ENCODE data around the gene ADGRG6. TPM values are rescaled to one million over a fixed set of nuclear protein-coding genes. Genes with fewer than 3 reads are reported as not detected.

ADGRG6 gene
- total RNA-seq, result 0.32 and 0.36 TPM in 2 replicates

DNA sequence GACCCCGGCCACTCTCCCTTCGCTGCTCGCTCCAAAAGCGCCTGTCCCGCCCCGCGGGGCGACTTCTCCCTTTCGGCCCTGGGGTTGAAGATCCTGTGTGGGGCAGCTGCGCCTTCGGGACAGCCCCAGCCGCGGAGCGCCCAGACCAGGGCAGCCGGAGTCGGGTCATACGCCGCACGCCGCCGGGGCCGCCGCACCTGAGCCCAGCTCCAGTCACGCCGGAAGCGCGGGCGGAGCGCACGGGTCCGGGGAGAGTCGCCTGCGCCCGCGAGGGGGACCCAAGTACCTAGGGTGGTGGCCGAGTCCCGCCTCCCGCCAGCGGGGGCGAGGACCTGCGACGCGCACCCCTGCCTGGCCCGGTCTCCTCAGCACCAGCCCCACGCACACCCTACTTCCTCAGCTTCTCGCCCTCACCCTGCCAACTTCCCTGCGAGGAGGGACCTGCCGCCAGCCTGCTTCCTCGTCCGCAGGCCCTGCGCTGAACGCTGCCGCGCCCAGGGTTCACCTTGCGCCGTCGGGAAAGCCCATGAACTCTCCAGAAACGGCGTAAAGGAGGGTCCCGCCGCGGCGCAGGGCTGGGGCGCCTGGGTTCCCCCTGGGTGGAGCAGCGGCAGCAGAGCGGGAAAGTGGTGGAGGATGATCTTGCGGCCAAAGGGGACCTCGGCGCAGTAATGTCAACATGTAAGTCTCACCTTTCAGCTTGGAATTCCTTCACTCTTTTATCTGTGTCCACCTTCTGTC lies at the start of gene ADGRG6:
TSS of gene ADGRG6 (plus strand) at position 357 of the 741 bp plus-strand sequence. CDS start at position 680, 323 bp downstream.

Other genes with a start within 250 kb of the ADGRG6 start
- gene GJE1, start 169.1 kb upstream of the ADGRG6 start, total RNA-seq, result not detected in 2 replicates
- not detected in 2 replicates for gene NMBR, start 154.9 kb upstream of the ADGRG6 start, total RNA-seq
- gene VTA1, start 154.7 kb upstream of the ADGRG6 start, total RNA-seq, result 69.0 and 69.4 TPM in 2 replicates